Measurements from ENCODE around the gene HOOK2. TPM values are rescaled to one million over a fixed set of nuclear protein-coding genes. Genes with fewer than 3 reads are reported as not detected.
A peak's percentile ranks its signal among the peaks of the same experiment; 100 is the strongest.

The HOOK2 gene
- total and polyA plus RNA-seq, 2 of the 8 experiments (the other 6 are each of a cell fraction or from before 2014, with no cell fraction given), result 23.8 to 63.2 TPM

DNA sequence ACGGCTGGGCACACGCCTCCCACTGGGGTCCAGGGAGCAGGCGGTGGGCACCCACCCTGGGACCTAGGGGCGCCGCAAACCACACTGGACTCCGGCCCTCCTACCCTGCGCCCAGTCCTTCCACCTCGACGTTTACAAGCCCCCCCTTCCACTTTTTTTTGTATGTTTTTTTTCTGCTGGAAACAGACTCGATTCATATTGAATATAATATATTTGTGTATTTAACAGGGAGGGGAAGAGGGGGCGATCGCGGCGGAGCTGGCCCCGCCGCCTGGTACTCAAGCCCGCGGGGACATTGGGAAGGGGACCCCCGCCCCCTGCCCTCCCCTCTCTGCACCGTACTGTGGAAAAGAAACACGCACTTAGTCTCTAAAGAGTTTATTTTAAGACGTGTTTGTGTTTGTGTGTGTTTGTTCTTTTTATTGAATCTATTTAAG is 17.5 kb upstream of the HOOK2 start:
- WGBS, 2 experiments (ENCODE audit: extremely low coverage in 1 of 2, insufficient coverage in 1 of 2, insufficient read length in 1 of 2, insufficient replicate concordance in 2 of 2, low coverage in 1 of 2, low lambda C conversion rate in 2 of 2, missing lambda C conversion rate in 1 of 2), result 8% methylated on average over 22 of the region's 22 CpGs; no CpG with 5 or more reads in 1 of the 2 experiments
- no peak for DNase-seq (ENCODE audit: low read depth in 1 of 2, low spot score in 2 of 2)

More for the DNA sequence above, 17.5 kb upstream of the HOOK2 start:
- Histone ChIP-seq H3K4me1 (replicated peaks in 1 of 4; ENCODE audit: control insufficient read depth in 3 of 4, insufficient read depth in 4 of 4, low read length in 3 of 4) (peaks cover 9 to 40% (median 26%) of the 10 kb centered on the region in 4 experiments), H4K8ac (ENCODE audit: extremely low read depth, insufficient read depth, low read length) (peak overlapping the region; percentile 87), H4K5ac (ENCODE audit: insufficient read length, low read depth, low read length) (no peak overlapping the region), H3K4ac (replicated peaks; ENCODE audit: insufficient read length, low read depth, low read length) (peak overlapping the region; percentile 92), H2BK20ac (ENCODE audit: low read length) (no peak overlapping the region), H3K18ac (ENCODE audit: extremely low read depth, low read length) (peak overlapping the region; percentile 95; the same call in 1 of the 2 replicates), H3K9ac (replicated peaks in 1 of 4; ENCODE audit: extremely low read depth in 1 of 4, low read depth in 3 of 4, low read length in 3 of 4) (peak overlapping the region in 3 of 4 experiments; percentile 45 to 63 (median 61); a peak in 5 of 7 replicates), H3K79me1 (ENCODE audit: low read depth, low read length) (no peaks in the 10 kb centered on the region), H3K56ac (replicated peaks; ENCODE audit: insufficient read length, low read depth, low read length) (peak overlapping the region; percentile 65), H3K23me2 (ENCODE audit: low read depth, low read length) (peaks cover 29% of the 10 kb centered on the region), H2AK5ac (ENCODE audit: low read depth, low read length) (no peak overlapping the region), H4K91ac (replicated peaks; ENCODE audit: insufficient read length, low read length) (peak overlapping the region; percentile 87), H2BK12ac (ENCODE audit: low read depth, low read length) (0 out of 2 replicates have a peak overlapping the region, but pooled peaks have one; percentile 68), H3K4me2 (ENCODE audit: insufficient read depth in 1 of 2, low read depth in 2 of 2, low read length in 2 of 2) (peak overlapping the region; percentile 74 to 97), H2BK15ac (ENCODE audit: low read length) (0 out of 2 replicates have a peak overlapping the region, but pooled peaks have one; percentile 61), H3K27me3 (replicated peaks in 1 of 4; ENCODE audit: control insufficient read depth in 3 of 4, extremely low read depth in 1 of 4, insufficient read depth in 3 of 4, low read length in 3 of 4) (peaks cover 0 to 18% (median 13%) of the 10 kb centered on the region in 4 experiments; a peak in 5 of 7 replicates), H2AFZ (ENCODE audit: low read length) (no peak overlapping the region), H3K4me3 (ENCODE audit: extremely low read depth in 1 of 4, insufficient read depth in 2 of 4, low read depth in 3 of 4, low read length in 4 of 4) (peak overlapping the region; percentile 46 to 71 (median 54)), H3K9me3 (ENCODE audit: insufficient read depth in 2 of 2, low read depth in 1 of 2, low read length in 1 of 2) (no peaks in the 10 kb centered on the region), H3K79me2 (ENCODE audit: control insufficient read depth in 1 of 2, insufficient read depth in 2 of 2, low read length in 2 of 2) (no peaks in the 10 kb centered on the region), H2BK120ac (replicated peaks; ENCODE audit: low read depth, low read length) (no peak overlapping the region), H3K14ac (ENCODE audit: insufficient read length) (no peak overlapping the region), H3K23ac (ENCODE audit: insufficient read length) (no peak overlapping the region), H3K36me3 (ENCODE audit: control insufficient read depth in 2 of 4, insufficient read depth in 4 of 4, low read length in 3 of 4) (no peaks in the 10 kb centered on the region; a peak in 1 of 8 replicates), H2BK5ac (ENCODE audit: low read depth, low read length) (peak overlapping the region; percentile 78; the same call in 1 of the 2 replicates), H3K27ac (ENCODE audit: low read depth, low read length) (no peak overlapping the region), H4K20me1 (replicated peaks in 1 of 2; ENCODE audit: control insufficient read depth in 1 of 2, insufficient read depth in 2 of 2, low read length in 2 of 2) (no peaks in the 10 kb centered on the region)
- TF ChIP-seq POLR2A (IDR thresholded peaks at IDR 0.05; ENCODE audit: control extremely low read depth in 1 of 2, low read depth in 2 of 2, low read length in 2 of 2), result peak in 1 of 2 experiments; percentile 71; a peak in 1 of 3 replicates
- no peak for TF ChIP-seq RBBP5 (IDR thresholded peaks at IDR 0.05; ENCODE audit: borderline replicate concordance, low read depth, low read length)
- TF ChIP-seq RAD21 (IDR thresholded peaks at IDR 0.05 in 1 of 2, conservative IDR thresholded peaks at IDR 0.05 in 1 of 2; ENCODE audit: low read depth in 2 of 2, low read length in 2 of 2), result no peak
- FAIRE-seq, result no peak
- ChIA-PET CTCF (ENCODE audit: partially characterized antibody) (interaction anchor here (1.3 to 17.9 kb wide), 4 partner anchors 13 to 123 kb away, joined by 3 to 288 read pairs (median 146); a partner anchor contains a TSS), POLR2A (ENCODE audit: partially characterized antibody) (interaction anchor here (0.7 to 15.2 kb wide), 24 partner anchors 7 to 359 kb away, joined by 3 to 317 read pairs (median 4); partner anchors contain the start of genes GET3, HOOK2, PRDX2 and RTBDN)
